ENCODE measurements around the gene AFG3L2. TPM values are rescaled to one million over a fixed set of nuclear protein-coding genes. Genes with fewer than 3 reads are reported as not detected.

AFG3L2 gene
- total and polyA plus RNA-seq, 9 of the 15 experiments (the other 6 are each of a cell fraction or from before 2014, with no cell fraction given), result 24.1 to 109 (median 84.0) TPM

GRCh38 chr18:12340945-12341660 is 35.9 kb downstream of the AFG3L2 start (continued):
- no peak for TF ChIP-seq E2F8 (IDR thresholded peaks at IDR 0.05; ENCODE audit: low read depth, partially characterized antibody)
- TF ChIP-seq ZNF174 (CRISPR knock-in tag; IDR thresholded peaks at IDR 0.05), result no peak
- no peak for TF ChIP-seq DDX20 (tag; IDR thresholded peaks at IDR 0.05; ENCODE audit: low read depth)
- TF ChIP-seq NR2F6 (CRISPR knock-in tag; IDR thresholded peaks at IDR 0.05), result no peak

GRCh38 chr18:12338382-12338781 is 38.6 kb downstream of the AFG3L2 start:
- ChIA-PET CTCF (ENCODE audit: low intra/inter-chr PET ratio) (no interaction called here), POLR2A (interaction anchor here (0.9 to 1.3 kb wide), 3 partner anchors 9 to 53 kb away, joined by 3 read pairs; no protein-coding TSS in a partner anchor)
- Histone ChIP-seq H3K79me2 (ENCODE audit: control insufficient read depth, insufficient read depth, low read length) (no peaks in the 10 kb centered on the region; the same call in 2 of the 3 replicates), H3K9me3 (replicated peaks; ENCODE audit: control insufficient read depth, insufficient read depth, low read depth, low read length) (no peaks in the 10 kb centered on the region), H3K27me3 (ENCODE audit: control insufficient read depth in 2 of 2, insufficient read depth in 2 of 2, low read length in 2 of 2) (no peaks in the 10 kb centered on the region), H3K27ac (ENCODE audit: extremely low read depth, low read depth, low read length) (no peak overlapping the region), H3K4me1 (replicated peaks in 1 of 2; ENCODE audit: control insufficient read depth in 2 of 2, insufficient read depth in 2 of 2, low read length in 2 of 2) (no peaks in the 10 kb centered on the region; a peak in 1 of 5 replicates), H3K4me2 (ENCODE audit: insufficient read depth, low read length) (no peak overlapping the region), H3K36me3 (ENCODE audit: control insufficient read depth, insufficient read depth, low read length) (peaks cover 85% of the 10 kb centered on the region), H2AFZ (ENCODE audit: low read depth, low read length) (no peak overlapping the region), H3K9me1 (ENCODE audit: control insufficient read depth, insufficient read depth, low read length) (no peaks in the 10 kb centered on the region), H3K4me3 (no peak overlapping the region), H4K20me1 (replicated peaks; ENCODE audit: control insufficient read depth, insufficient read depth, low read length) (peaks cover 4% of the 10 kb centered on the region; the same call in 1 of the 2 replicates), H3K9ac (ENCODE audit: insufficient read depth in 1 of 2, low read depth in 2 of 2, low read length in 2 of 2) (no peak overlapping the region)
- FAIRE-seq (no peak), ATAC-seq (no peak), DNase-seq (ENCODE audit: extremely low read depth in 1 of 4, low spot score in 3 of 4) (no peak)
- WGBS (ENCODE audit: insufficient coverage, low coverage, missing lambda C conversion rate), result 92% methylated on average over 2 of the region's 2 CpGs
- intact Hi-C loops (cut with micrococcal nuclease) (no loop called here), in situ Hi-C loops (cut with MboI) (no loop called here)
- no TSS peak for BruUV-seq (replicated peaks)
- TF ChIP-seq ARID1B (IDR thresholded peaks at IDR 0.05), result no peak
- no peak for TF ChIP-seq CHD2 (IDR thresholded peaks at IDR 0.05; ENCODE audit: low read depth, low read length)
- no peak for TF ChIP-seq HDAC1 (IDR thresholded peaks at IDR 0.05)
- no peak for TF ChIP-seq DLX4 (CRISPR knock-in tag; IDR thresholded peaks at IDR 0.05)
- TF ChIP-seq CAMTA2 (CRISPR knock-in tag; conservative IDR thresholded peaks at IDR 0.05), result no peak
- no peak for TF ChIP-seq ZNF354B (CRISPR knock-in tag; IDR thresholded peaks at IDR 0.05)
- TF ChIP-seq SIRT6 (IDR thresholded peaks at IDR 0.05; ENCODE audit: low read depth, low read length), result no peak
- TF ChIP-seq ZFX (CRISPR knock-in tag; IDR thresholded peaks at IDR 0.05), result no peak
- no peak for TF ChIP-seq SRF (CRISPR knock-in tag; IDR thresholded peaks at IDR 0.05)
